Vagina (tissue), 2 donors: ENCODE data around the gene PIGA. TPM values are rescaled to one million over a fixed set of nuclear protein-coding genes. Genes with fewer than 3 reads are reported as not detected.

Experiments
- DNase-seq, 2 donors: peaks; one replicate each; pipeline ENCODE4 v3.0.0-alpha.2; 2017; ENCODE audit errors: extremely low spot score in 2 of 2
- H3K27ac ChIP-seq: fragments of 200-600 bp; sonication (generic); one replicate; pipeline ENCODE4 v1.5.1; 2019
- H3K27me3 ChIP-seq: fragments of 200-600 bp; sonication (generic); one replicate; pipeline ENCODE4 v1.5.1; 2019
- H3K36me3 ChIP-seq, 2 donors: fragments of 200-600 bp; sonication (generic); one replicate each; pipeline ENCODE4 v1.5.1; 2017 to 2019
- H3K4me1 ChIP-seq: fragments of 200-600 bp; sonication (generic); one replicate; pipeline ENCODE4 v1.5.1; 2019
- H3K4me3 ChIP-seq, 2 donors: fragments of 200-600 bp; sonication (generic); 1 replicate in 1 of 2; 2 replicates in 1 of 2; pipeline ENCODE4 v1.5.1; 2016 to 2019
- H3K9me3 ChIP-seq: fragments of 200-600 bp; sonication (generic); one replicate; pipeline ENCODE4 v1.5.1; 2019
- CTCF ChIP-seq, 3 experiments: fragments of 450-650 bp in 2 of 3; fragments of 200-600 bp in 1 of 3; sonication (generic) in 1 of 3; IDR thresholded peaks; one replicate each; pipeline ENCODE4 v1.5.1; 2017 to 2019; ENCODE audit warnings: antibody characterized with exemption in 3 of 3, mild to moderate bottlenecking in 2 of 3, moderate library complexity in 2 of 3
- POLR2A ChIP-seq, 2 donors: fragments of 450-650 bp; IDR thresholded peaks; one replicate each; pipeline ENCODE4 v1.6.1; 2017; ENCODE audit warnings: antibody characterized with exemption in 2 of 2, mild to moderate bottlenecking in 2 of 2, moderate library complexity in 2 of 2
- POLR2AphosphoS5 ChIP-seq, 2 donors: sonication (generic); formaldehyde crosslinking; IDR thresholded peaks; one replicate each; pipeline ENCODE4 v1.9.0; 2017; ENCODE audit warnings: antibody characterized with exemption in 2 of 2, mild to moderate bottlenecking in 2 of 2, low read depth in 1 of 2; ENCODE audit not compliant: insufficient read depth in 1 of 2
- intact Hi-C: fragments of 100-400 bp; cut with DNase I; formaldehyde crosslinking; loops from one replicate; pipeline ENCODE4 v1.15.1; 2023
- total RNA-seq: library from RNA; depleted of rRNA; stranded (reverse); fragments of >200 nt; gene quantifications from one replicate; pipeline ENCODE4 v1.2.3, GENCODE V29; 2016

PIGA gene
- total RNA-seq, 1 donor from 2014 or later: 8.8 TPM

DNA sequence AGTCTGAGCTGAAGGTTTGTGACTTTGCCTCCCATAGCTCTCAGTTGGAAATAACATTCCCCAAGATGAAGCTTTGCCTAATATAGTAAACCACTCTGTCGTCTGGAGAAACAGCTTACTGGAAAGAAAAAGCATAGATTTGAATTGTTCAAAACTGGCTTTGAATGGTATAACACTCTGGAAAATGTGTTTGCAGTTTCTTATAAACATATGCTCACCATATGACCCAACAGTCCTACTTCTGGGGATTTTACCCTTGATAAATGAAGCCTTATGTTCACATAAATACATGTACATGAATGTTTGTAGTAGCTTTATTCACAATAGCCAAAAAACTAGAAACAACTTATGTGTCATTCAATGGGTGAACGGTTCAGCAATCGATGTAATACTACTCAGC is 38.7 kb upstream of the PIGA start:
- intact Hi-C loops: no loop called here
- H3K27ac ChIP-seq: no peak overlapping the region
- no peaks in the 10 kb centered on the region for H3K4me1 ChIP-seq
- H3K27me3 ChIP-seq: no peaks in the 10 kb centered on the region
- no peaks in the 10 kb centered on the region for H3K36me3 ChIP-seq
- no peak overlapping the region for H3K4me3 ChIP-seq
- DNase-seq: no peak
- H3K9me3 ChIP-seq: no peaks in the 10 kb centered on the region
- TF ChIP-seq CTCF (IDR thresholded peaks at IDR 0.05) (no peak), POLR2A (IDR thresholded peaks at IDR 0.05) (no peak), POLR2AphosphoS5 (IDR thresholded peaks at IDR 0.05; ENCODE audit: insufficient read depth in 1 of 2, low read depth in 1 of 2) (no peak)

GRCh38 chrX:15366506-15367352 is 31.4 kb upstream of the PIGA start:
- intact Hi-C loops: no loop called here
- H3K4me1 ChIP-seq: no peaks in the 10 kb centered on the region
- H3K4me3 ChIP-seq: no peak overlapping the region
- H3K9me3 ChIP-seq: no peaks in the 10 kb centered on the region
- TF ChIP-seq POLR2A (IDR thresholded peaks at IDR 0.05): no peak
- TF ChIP-seq POLR2AphosphoS5 (IDR thresholded peaks at IDR 0.05; ENCODE audit: insufficient read depth in 1 of 2, low read depth in 1 of 2): no peak
- TF ChIP-seq CTCF (IDR thresholded peaks at IDR 0.05): no peak
- DNase-seq: no peak
- H3K27ac ChIP-seq: no peak overlapping the region
- H3K27me3 ChIP-seq: no peaks in the 10 kb centered on the region
- no peaks in the 10 kb centered on the region for H3K36me3 ChIP-seq

GRCh38 chrX:15359701-15360100 is 24.4 kb upstream of the PIGA start:
- Histone ChIP-seq H3K9me3 (no peaks in the 10 kb centered on the region), H3K4me3 (no peak overlapping the region), H3K4me1 (no peaks in the 10 kb centered on the region), H3K27ac (no peak overlapping the region), H3K36me3 (no peaks in the 10 kb centered on the region), H3K27me3 (no peaks in the 10 kb centered on the region)
- TF ChIP-seq CTCF (IDR thresholded peaks at IDR 0.05) (no peak), POLR2A (IDR thresholded peaks at IDR 0.05) (no peak)
- intact Hi-C loops: no loop called here
- no peak for DNase-seq

GRCh38 chrX:15358533-15358932 is 23.2 kb upstream of the PIGA start:
- DNase-seq: no peak
- Histone ChIP-seq H3K4me1 (no peaks in the 10 kb centered on the region), H3K9me3 (no peaks in the 10 kb centered on the region), H3K4me3 (no peak overlapping the region), H3K27me3 (no peaks in the 10 kb centered on the region), H3K27ac (no peak overlapping the region), H3K36me3 (no peaks in the 10 kb centered on the region)
- TF ChIP-seq POLR2A (IDR thresholded peaks at IDR 0.05) (no peak), CTCF (IDR thresholded peaks at IDR 0.05) (no peak)
- intact Hi-C loops: loop anchor here (1.0 kb wide), 1 partner anchor 41 kb away; no protein-coding TSS in a partner anchor

- Histone ChIP-seq H3K4me1 (no peaks in the 10 kb centered on the region), H3K36me3 (no peaks in the 10 kb centered on the region), H3K4me3 (no peak overlapping the region), H3K9me3 (no peaks in the 10 kb centered on the region), H3K27me3 (no peaks in the 10 kb centered on the region), H3K27ac (no peak overlapping the region)
- peak in 1 of 2 donors; percentile 64 for TF ChIP-seq POLR2AphosphoS5 (IDR thresholded peaks at IDR 0.05; ENCODE audit: insufficient read depth in 1 of 2, low read depth in 1 of 2)
- no peak for TF ChIP-seq POLR2A (IDR thresholded peaks at IDR 0.05)
- no peak for DNase-seq
- intact Hi-C loops: no loop called here
Observed at GRCh38 chrX:15356444-15356843, 21.1 kb upstream of the PIGA start.
